ENCODE measurements around the gene CRHBP.
"Not testable (repeated sequence)": the region's sequence is repeated elsewhere in the genome, so short reads cannot be mapped to it uniquely, and the experiment has no call there.

CRHBP gene

DNA sequence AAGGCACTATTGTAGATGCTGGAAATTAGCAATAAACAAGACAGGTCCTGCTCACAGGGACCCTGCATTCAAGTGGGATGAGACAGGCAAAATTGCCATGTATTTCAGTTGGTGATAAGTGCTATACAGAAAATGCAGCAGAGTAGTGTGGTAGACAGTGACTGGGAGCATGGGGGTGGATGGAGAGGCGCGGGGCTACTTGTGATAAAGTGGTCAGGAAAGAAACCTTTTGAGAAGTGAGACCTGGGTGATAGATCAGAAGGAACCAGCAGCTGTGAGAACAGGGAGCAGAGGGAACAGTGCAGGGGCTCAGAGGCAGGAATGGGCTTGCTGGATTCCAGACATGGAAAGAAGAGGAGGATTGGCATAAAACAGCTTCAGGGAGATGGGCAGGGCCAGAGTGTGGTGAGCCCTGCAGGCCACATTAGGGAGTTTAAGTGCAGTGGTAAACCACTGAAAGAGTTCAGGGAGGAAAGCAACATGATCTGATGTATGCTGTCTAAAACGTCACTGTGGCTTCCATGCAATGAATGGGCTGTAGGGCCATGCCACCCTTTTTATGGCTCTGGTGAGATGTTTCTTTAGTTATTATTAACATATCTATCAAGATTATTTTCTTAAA, 7.3 kb downstream of the CRHBP start:
- no peak for DNase-seq

DNA sequence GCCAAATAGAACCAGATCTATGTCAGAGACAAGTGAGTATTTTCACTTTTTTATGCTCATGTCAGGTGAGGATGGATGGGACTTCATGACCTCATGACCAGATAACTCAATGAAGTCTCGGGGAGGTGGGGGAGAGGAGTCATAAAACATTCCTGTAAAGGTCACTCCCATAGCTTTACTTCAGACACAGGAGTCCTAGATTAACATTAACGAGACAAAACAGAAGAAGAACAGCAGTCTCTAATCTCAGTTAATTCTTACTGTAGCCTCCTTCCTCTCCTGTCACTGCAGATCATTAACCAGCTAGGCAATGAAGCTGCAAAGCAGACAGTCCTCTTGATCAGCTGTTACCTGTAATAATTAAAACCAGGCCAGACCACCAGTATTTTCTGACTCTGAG, 11.2 kb downstream of the CRHBP start:
- no peak for DNase-seq

DNA sequence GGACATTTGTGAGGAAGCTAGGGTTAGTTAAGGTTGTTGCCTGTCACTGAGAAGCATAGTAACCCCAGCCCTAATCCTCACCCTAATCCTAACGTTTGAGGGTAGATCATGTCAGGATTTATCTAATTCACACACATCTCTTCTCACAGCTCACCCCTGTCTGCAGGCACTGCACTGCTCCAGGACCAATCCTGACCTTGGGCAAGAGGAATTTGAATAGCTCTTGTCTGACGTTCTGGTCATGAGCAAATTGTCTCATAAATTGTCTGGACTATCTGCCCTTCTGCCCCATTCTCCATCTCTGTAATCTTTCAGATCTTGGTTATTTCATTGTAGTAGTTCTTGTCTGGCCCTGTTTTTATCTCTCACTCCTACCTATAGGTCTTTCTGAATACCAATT, 18.7 kb downstream of the CRHBP start:
- DNase-seq = no peak

DNA sequence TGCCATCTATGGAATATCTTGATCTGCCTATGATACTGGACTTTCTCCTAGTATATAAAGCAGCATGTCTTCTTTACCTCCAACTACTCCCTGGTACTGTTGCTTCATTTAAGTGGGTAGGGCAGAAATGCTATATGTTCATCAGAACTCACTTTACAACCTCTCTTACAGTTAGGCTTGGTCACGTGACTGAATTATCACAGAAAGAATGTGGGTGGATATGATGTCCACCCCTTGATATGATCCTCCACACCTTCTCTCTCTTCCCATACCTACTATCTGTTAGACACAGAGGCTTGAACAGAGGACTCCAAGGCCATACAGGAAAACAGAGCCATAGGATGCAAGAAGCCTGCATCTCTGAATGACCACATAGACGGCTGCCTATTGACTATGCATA, 19.8 kb downstream of the CRHBP start:
- no peak for DNase-seq

DNA sequence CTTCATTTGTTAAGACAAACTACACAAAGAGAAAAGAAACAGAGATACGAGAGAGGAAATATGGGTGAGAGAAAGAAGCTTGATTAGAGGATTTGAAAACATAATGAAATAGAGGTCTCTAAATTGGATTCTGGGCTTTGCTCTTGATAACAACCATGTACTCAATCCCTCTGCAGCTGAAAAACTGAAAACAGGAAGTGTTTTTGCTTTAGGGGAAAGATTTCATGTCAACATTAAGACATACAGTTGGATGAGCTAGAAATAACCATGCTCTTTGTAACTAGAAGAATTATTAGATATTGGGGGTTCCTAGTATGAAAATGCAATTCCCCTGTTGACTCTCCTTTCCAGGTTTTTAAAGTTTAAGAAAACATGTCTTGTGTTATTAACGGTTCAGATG, 21.9 kb downstream of the CRHBP start:
- no peak for DNase-seq

DNA sequence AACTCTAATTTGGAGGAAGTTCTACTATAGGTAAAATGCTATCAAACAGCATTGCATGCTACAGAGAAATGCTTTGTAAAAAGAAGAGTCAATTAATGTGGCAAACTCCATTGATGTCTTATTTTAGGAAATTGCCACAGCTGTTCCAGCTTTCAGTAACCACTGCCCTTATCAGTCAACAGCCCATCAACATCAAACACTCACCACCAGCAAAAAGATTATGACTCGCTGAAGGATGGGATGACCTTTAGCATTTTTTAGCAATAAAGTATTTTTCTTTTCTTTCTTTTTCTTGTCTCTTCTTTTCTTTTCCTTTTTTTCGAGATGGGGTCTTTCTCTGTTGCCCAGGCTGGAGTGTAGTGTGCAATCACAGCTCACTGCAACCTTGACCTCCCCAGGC, 26.0 kb downstream of the CRHBP start:
- DNase-seq = no peak

DNA sequence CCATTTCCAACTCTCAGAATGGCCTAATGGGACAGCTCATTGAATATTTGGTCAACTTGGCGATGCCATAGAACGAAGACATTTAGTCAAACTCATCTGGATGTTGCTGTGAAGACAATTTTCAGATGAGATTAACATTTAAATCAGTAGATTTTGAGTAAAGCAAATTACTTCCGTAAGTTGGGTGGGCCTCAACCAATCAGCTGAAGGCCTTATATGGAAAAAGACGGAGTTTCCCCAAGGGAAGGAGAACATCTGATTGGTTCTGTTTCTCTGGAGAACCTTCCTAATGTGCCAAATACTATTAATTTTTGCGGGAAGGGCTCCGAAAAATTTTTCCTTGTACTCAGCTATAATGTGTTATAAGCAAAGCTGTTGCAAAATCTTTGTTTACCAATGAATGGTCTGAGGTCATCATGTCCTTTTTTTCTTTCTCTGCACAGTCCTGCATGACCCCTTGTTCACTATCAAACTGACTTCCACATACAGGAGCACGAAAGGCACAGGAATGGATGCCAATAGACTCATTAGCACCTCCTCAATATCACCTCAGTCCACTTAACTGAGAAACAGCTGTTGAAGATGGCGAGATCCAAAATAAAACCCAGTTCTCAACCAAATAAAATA, 27.8 kb downstream of the CRHBP start:
- no peak for DNase-seq

DNA sequence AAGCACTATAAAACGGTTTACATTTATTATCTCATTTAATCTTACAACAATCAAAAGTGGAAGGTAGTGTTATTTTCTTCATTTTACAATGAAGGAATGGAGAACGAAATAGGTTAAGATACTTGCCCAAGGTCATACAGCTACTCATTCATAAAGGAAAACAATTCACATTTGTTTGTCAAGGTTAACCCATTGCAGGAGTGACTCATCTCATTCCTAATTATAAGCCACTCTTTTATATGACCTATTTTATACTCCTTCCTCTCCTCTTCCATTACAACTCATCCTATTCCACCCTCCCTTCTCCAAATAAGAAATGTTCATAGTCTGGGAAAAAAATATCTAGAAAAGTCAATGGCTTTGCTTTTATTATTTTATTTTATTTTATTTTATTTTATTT, 29.6 kb downstream of the CRHBP start:
- DNase-seq = no peak

DNA sequence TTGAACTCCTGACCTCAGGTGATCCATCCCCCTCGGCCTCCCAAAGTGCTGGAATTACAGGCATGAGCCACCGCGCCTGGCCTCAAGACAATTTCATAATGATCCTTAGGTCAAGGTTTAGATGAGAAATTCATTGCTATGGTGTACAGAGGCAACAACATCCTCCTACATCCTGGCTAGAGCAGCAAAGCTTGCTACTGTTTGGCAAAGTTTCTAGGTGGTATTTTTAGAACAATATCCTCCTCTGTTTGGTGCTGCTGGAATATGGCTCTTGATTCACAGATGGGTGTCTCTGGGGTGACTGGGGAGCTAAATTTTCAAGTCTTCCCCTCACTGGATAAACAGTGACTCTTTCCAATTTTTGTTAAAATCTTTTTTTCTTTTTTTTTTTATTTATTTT, 30.6 kb downstream of the CRHBP start:
- DNase-seq = no peak

DNA sequence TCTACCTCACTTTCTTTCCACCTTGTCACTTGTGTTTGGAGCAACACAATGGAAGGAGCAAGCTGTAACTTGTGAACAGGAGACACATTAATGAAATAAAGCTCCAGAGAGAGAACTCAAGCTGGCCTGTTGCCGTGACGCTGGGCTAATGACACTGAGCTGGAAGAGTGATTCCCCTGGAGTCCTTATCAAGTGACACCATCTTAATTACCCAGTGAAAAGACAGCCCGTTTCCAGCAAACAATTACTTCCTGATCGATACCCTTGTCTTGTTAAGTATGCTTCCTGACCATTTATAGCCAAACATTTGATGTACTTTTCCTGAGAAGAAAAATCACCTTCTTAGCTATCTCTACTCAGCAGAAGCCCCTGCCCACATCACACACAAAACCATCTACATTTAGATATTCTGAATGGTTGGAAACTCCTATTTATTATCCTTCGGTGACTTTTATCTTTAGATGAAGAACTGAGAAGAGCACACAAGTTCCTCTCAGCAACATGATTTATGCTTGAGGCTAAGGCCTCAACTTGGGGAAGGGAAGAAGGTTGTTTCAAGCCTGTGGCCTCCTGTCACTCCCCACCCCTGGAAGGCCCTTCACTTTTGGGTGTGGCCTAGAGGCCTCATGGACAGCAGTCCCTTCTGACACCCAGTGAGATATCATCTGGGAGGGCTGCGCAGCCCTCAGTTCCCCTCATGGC, 34.1 kb downstream of the CRHBP start:
- no peak for DNase-seq

DNA sequence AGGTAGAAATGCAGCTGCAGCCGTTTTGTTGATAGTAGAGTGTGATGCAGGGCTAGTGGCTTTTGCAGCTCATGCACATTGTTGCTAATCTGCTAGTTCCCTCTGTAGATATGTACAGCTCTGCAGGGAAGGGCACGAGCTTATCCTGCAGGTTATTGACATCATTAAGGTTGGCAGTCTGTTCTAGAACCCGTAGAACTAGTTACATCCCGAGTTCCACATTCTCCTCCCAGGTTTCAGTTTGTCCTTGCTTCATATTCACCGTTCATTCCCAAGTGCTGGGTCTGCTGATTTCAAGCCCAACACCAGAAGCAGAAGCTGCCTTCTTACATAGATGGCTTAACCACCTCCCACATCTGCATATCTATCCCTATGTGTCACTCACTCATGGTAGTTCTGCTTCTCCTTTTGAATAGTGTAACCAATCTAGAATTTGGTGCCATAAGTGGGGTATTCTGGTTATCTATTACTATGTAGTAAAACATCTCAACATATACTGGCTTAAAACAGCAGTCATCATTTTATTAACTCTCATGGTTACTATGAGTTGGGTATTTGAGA, 38.1 kb downstream of the CRHBP start:
- DNase-seq = peak; percentile 78

DNA sequence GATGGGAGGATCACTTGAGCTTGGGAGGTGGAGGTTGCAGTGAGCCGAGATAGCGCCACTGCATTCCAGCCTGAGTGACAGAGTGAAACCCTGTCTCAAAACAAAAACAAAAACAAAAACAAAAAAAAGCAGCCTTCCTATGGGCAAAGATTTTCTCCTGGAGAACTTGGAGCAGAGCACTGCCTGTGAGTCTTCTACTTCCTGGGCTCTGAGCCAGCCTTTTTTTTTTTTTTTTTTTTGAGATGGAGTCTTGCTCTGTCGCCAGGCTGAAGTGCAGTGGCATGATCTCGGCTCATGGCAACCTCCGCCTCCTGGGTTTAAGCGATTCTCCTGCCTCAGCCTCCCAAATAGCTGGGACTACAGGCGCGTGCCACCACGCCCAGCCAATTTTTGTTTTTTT, 40.6 kb downstream of the CRHBP start:
- DNase-seq = not testable (repeated sequence)

DNA sequence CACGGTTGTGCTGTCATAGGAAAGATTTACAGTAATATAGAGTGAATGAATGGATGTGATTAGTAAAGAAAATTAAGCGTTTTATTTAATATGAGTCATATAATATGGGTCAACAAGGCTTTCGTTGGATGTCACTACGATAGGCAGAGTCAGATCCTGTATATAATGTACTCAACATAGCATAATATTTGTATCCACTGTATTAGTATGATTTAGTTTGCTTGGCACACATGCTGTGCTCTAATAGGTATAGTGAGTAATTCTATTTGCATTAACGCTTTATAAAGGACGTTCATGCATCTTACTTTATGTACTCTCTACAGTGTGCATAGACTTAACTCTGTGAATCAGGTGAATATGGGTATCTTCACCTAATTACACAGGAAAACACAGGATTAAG, 41.5 kb downstream of the CRHBP start:
- DNase-seq = no peak

DNA sequence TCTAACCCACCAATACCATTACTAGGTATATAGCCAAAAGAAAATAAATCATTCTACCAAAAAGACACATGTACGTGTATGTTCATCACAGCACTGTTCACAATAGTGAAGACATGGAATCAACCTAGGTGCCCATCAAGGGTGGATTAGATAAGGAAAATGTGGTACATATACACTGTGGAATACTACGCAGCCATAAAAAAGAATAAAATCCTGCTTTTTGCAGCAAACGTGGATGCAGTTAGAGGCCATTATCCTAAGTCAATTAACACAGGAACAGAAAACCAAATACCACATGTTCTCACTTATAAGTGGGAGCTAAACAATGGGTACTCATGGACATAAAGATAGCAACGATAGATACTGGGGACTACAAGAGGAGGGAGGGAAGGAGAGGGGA, 45.4 kb downstream of the CRHBP start:
- DNase-seq = not testable (repeated sequence)

DNA sequence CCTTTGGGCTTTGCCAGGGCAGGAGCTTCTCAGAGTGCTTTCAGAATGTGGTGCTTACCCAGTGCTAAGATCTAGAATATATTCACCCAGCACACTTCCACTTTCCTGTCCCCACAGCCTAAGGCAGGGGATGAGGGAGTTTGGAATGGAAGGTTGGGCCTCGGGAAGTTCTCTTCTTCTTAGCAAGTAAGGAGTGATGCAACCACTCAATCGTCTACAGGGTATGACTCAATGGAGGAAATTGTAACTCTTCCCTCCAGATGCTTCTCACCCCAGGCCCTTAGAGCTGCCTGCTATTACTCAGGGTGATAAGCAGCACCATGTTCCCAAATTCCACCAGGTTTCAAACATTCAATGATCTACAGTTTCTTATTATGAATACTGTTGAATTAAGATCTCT, 46.6 kb downstream of the CRHBP start:
- peak; percentile 84 for DNase-seq

DNA sequence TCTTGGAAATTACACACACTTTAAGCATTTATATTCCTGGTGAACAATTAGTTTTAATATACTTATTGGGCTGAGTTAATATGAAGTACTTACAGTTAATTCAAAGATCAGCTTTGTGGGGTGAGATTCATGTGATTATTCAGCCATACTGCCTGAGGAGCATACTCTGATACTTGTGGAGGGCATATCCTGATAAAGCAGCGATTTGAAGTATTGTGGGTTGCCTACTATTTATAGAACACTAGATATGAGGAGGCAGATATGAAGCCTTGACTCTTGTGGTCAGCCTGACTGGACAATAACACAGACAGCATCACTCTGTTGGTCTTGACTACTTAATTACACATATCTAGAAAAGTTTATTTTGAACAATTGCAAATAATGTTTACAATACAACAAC, 50.4 kb downstream of the CRHBP start:
- DNase-seq = no peak

DNA sequence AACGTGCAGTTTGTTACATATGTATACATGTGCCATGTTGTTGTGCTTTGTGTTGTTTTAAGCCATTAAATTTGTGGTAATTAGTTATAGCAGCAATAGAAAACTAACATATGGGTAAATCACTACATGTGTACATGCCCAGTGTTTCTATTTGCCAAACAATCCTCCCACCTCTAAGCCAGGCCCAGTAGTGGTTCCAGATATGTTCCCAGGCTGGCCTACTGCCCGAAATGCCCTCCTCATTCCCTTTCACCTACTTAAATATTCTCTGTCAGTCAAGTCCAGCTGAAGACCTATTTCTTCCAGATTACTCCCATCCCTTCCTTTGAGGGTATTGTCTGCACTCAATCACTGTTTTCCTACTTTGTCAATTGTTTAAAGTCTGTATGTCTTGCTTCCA, 53.3 kb downstream of the CRHBP start:
- no peak for DNase-seq

DNA sequence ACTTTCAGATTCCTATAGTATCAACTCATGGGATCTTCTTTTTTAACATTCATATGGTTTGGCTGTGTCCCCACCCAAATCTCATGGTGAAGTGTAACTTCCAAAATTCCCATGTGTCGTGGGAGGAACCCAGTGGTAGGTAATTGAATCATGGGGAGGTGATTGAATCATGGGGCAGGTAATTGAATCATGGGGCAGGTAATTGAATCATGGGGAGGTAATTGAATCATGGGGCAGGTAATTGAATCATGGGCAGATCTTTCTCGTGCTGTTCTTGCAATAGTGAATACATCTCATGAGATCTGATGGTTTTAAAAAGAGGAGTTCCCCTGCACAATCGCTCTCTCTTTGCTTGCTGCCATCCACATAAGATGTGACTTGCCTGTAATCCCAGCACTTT, 55.6 kb downstream of the CRHBP start:
- no peak for DNase-seq

DNA sequence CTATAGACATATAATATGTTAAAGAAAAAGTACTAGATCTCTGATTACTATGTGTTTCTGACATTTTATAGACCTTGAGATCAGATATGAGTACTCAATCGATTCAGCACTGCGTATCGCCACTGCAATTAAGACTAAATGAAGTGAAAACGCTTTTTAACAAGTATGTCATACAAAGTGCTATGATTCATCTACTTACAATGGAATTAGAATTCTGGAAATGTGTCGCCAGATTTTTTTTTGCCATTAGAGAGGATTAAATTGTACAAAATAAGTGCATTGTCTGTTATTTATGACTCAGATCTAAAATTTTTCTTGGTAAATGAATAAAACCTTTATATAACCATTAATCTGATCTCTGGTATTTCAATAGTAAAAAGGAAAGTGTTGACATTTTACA, 57.4 kb downstream of the CRHBP start:
- no peak for DNase-seq

DNA sequence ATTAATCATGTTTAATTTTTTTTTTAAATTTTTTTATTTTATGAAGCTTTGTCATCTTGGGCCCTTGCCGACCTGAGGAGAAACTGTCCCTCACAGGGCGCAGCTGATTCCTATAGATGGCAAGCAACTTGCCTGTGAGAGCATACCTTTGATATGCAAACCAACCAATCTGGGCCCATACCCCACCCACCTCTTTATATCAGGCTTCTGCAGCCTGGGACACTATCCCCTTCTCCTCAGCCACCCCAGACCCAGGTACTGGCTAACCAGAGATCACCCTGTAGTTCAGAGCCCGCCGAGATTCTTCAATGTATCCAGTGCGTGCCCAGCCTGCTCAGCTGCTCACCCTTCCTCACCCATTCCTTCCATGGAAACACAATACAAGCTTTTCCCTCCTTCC, 58.7 kb downstream of the CRHBP start:
- DNase-seq = no peak

DNA sequence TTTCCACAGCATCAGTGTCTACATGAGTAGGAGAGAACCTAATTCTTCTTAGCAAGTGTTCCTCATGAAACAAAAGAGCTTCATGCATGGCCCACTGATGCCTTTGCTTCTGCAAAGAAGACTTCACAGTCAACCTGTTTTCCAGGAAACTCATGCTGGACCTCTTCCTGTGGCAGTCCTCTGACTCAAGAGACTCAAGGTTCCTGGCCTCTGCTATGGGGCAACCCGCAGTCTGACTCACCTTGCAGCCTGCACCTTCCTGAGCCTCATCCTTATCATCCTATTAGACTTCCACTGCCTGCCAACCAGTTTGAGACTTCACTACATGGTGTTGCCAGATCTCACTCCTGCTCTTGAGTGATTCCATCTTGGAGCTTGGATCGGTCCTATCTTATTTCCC, 59.8 kb downstream of the CRHBP start:
- DNase-seq = no peak

DNA sequence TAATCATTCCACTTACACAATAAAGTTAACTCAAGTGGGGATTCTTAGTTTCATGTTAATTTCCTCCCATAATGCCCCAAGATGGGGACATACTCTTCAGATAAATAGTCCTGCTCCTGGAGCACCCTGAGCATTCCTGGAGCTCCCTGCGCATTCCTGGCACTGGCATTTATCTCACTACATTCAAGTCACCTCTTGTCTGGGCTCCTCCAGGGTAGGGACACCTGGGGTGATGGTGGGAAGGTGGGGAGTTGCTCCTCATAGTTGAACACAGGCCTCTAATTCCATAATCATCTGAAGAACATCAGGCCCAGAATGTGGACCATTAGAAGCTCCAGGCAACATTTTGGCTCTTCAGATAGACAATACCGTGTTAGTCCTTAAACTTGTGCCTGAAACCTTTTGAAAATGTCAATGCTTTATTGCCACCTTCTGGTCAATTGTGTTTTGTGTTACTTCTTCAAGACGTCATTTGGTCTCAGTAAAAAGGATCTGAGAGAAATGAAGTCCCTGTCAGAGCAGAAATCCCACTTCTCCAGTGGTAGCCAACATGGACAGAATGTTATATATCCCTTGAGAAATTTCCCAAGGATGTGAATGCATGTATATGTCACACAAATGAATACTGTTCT, 63.2 kb downstream of the CRHBP start:
- peak; percentile 68 for DNase-seq

DNA sequence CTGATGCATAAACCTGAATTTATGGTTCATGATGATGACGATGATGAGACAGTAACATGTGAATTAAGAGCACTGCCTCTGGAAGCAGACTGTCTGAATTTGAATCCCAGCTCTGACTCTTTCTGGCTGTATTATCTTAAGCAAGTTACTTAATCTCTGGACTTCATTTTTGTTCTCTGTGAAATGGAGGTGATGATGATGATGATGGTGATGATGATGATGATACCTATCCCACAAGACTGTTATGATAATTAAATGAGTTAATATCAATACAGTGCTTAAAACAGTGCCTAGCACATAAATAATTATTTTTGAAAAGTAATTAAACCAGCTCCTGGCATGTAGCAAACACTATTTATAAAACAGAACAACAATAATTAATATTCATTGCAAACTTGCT, 64.1 kb downstream of the CRHBP start:
- no peak for DNase-seq

DNA sequence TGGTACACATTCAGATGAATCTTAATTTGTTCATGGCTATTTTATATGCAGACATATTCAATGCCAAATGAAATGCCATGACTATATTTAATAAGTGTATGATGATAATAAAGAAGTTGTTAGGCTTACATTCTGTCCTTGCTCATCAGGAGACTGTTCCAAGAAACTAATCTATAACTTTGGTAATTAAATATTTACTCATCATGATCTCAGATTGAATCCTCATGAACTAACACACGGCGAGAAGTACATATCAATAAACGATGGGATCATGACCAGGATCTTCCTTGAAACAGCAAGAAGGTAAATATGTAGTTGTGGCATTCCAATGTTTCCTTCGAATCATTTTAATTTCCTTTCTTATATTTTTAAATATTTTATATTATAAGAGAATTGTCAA, 64.8 kb downstream of the CRHBP start:
- DNase-seq = no peak

All from inflammatory macrophage treated with lipopolysaccharide for 4 hours (primary cell).